ENCODE data around the gene MS4A18. TPM values are rescaled to one million over a fixed set of nuclear protein-coding genes. Genes with fewer than 3 reads are reported as not detected.

Gene MS4A18
- total and polyA plus RNA-seq, 2 experiments from 2014 or later, result not detected

GRCh38 chr11:60747359-60747873, 22.9 kb downstream of the MS4A18 start:
- in situ Hi-C loops (cut with MboI), result no loop called here
- no peak for DNase-seq
- no peaks in the 10 kb centered on the region for H3K9me2 ChIP-seq (ENCODE audit: insufficient read depth)
- H3K4me2 ChIP-seq (ENCODE audit: unreplicated experiment), result no peak overlapping the region
- H3K36me3 ChIP-seq (ENCODE audit: low read depth), result no peaks in the 10 kb centered on the region
- H3K4me3 ChIP-seq, result no peak overlapping the region
- H2AFZ ChIP-seq, result no peak overlapping the region
- H3F3A ChIP-seq (ENCODE audit: insufficient read depth), result no peaks in the 10 kb centered on the region
- WGBS, 2 experiments (ENCODE audit: low coverage in 1 of 2, low lambda C conversion rate in 2 of 2, missing lambda C conversion rate in 2 of 2), result 52% methylated on average over 14 of the region's 14 CpGs
- H3K9ac ChIP-seq, result no peak overlapping the region
- no peak overlapping the region for H3K27ac ChIP-seq
- peaks cover 4% of the 10 kb centered on the region; the same call in 1 of the 2 replicates for H3K27me3 ChIP-seq (replicated peaks; ENCODE audit: insufficient read depth)
- no peak for TF ChIP-seq EZH2phosphoT487 (IDR thresholded peaks at IDR 0.05; ENCODE audit: insufficient read depth, low read depth)
- no peak for TF ChIP-seq EZH2 (IDR thresholded peaks at IDR 0.05; ENCODE audit: insufficient read depth, poor library complexity, severe bottlenecking)
- H4K20me1 ChIP-seq (ENCODE audit: insufficient read depth), result no peaks in the 10 kb centered on the region
- H3K4me1 ChIP-seq (ENCODE audit: insufficient read depth), result no peaks in the 10 kb centered on the region
- no peaks in the 10 kb centered on the region for H3K9me3 ChIP-seq (ENCODE audit: low read depth)
- H3K79me2 ChIP-seq (ENCODE audit: insufficient read depth), result no peaks in the 10 kb centered on the region

- no peak for TF ChIP-seq EZH2 (IDR thresholded peaks at IDR 0.05; ENCODE audit: insufficient read depth, poor library complexity, severe bottlenecking)
- TF ChIP-seq EZH2phosphoT487 (IDR thresholded peaks at IDR 0.05; ENCODE audit: insufficient read depth, low read depth), result no peak
- Histone ChIP-seq H3K9me2 (ENCODE audit: insufficient read depth) (no peaks in the 10 kb centered on the region), H3K4me1 (ENCODE audit: insufficient read depth) (no peaks in the 10 kb centered on the region), H3K4me2 (ENCODE audit: unreplicated experiment) (no peak overlapping the region), H3K9ac (no peak overlapping the region), H2AFZ (no peak overlapping the region), H3K36me3 (ENCODE audit: low read depth) (no peaks in the 10 kb centered on the region), H3K9me3 (ENCODE audit: low read depth) (no peaks in the 10 kb centered on the region), H3K27ac (no peak overlapping the region), H4K20me1 (ENCODE audit: insufficient read depth) (no peaks in the 10 kb centered on the region), H3K79me2 (ENCODE audit: insufficient read depth) (no peaks in the 10 kb centered on the region), H3F3A (ENCODE audit: insufficient read depth) (no peaks in the 10 kb centered on the region), H3K27me3 (replicated peaks; ENCODE audit: insufficient read depth) (peaks cover 4% of the 10 kb centered on the region; the same call in 1 of the 2 replicates), H3K4me3 (no peak overlapping the region)
- no peak for DNase-seq
- WGBS, 2 experiments (ENCODE audit: low coverage in 1 of 2, low lambda C conversion rate in 2 of 2, missing lambda C conversion rate in 2 of 2), result 64 to 65% methylated on average over 17 of the region's 17 CpGs
- in situ Hi-C loops (cut with MboI), result no loop called here
These were observed 23.7 kb downstream of the MS4A18 start for GRCh38 chr11:60748225-60748624.

- H3K9ac ChIP-seq, result no peak overlapping the region
- in situ Hi-C loops (cut with MboI), result no loop called here
- H2AFZ ChIP-seq, result no peak overlapping the region
- no peaks in the 10 kb centered on the region for H3K9me2 ChIP-seq (ENCODE audit: insufficient read depth)
- H3K27ac ChIP-seq, result no peak overlapping the region
- 36 to 39% methylated on average over 8 of the region's 8 CpGs for WGBS, 2 experiments (ENCODE audit: low coverage in 1 of 2, low lambda C conversion rate in 2 of 2, missing lambda C conversion rate in 2 of 2)
- TF ChIP-seq EZH2phosphoT487 (IDR thresholded peaks at IDR 0.05; ENCODE audit: insufficient read depth, low read depth) (no peak), EZH2 (IDR thresholded peaks at IDR 0.05; ENCODE audit: insufficient read depth, poor library complexity, severe bottlenecking) (no peak)
- H4K20me1 ChIP-seq (ENCODE audit: insufficient read depth), result no peaks in the 10 kb centered on the region
- no peaks in the 10 kb centered on the region for H3K4me1 ChIP-seq (ENCODE audit: insufficient read depth)
- no peak overlapping the region for H3K4me2 ChIP-seq (ENCODE audit: unreplicated experiment)
- H3K4me3 ChIP-seq, result no peak overlapping the region
- H3K36me3 ChIP-seq (ENCODE audit: low read depth), result no peaks in the 10 kb centered on the region
- H3K27me3 ChIP-seq (replicated peaks; ENCODE audit: insufficient read depth), result peaks cover 4% of the 10 kb centered on the region
- no peaks in the 10 kb centered on the region for H3K9me3 ChIP-seq (ENCODE audit: low read depth)
- no peaks in the 10 kb centered on the region for H3K79me2 ChIP-seq (ENCODE audit: insufficient read depth)
- no peak for DNase-seq
- no peaks in the 10 kb centered on the region for H3F3A ChIP-seq (ENCODE audit: insufficient read depth)
These were observed 24.3 kb downstream of the MS4A18 start for GRCh38 chr11:60748821-60749220.

GRCh38 chr11:60750911-60751310, 26.4 kb downstream of the MS4A18 start:
- no peak for DNase-seq
- no peak overlapping the region for H3K27ac ChIP-seq
- no peaks in the 10 kb centered on the region for H3F3A ChIP-seq (ENCODE audit: insufficient read depth)
- H3K79me2 ChIP-seq (ENCODE audit: insufficient read depth), result no peaks in the 10 kb centered on the region
- in situ Hi-C loops (cut with MboI), result no loop called here
- no peak overlapping the region for H2AFZ ChIP-seq
- H3K27me3 ChIP-seq (replicated peaks; ENCODE audit: insufficient read depth), result peaks cover 6% of the 10 kb centered on the region
- no peak overlapping the region for H3K9ac ChIP-seq
- TF ChIP-seq EZH2 (IDR thresholded peaks at IDR 0.05; ENCODE audit: insufficient read depth, poor library complexity, severe bottlenecking), result no peak
- no peak for TF ChIP-seq EZH2phosphoT487 (IDR thresholded peaks at IDR 0.05; ENCODE audit: insufficient read depth, low read depth)
- no peak overlapping the region for H3K4me2 ChIP-seq (ENCODE audit: unreplicated experiment)
- no peaks in the 10 kb centered on the region for H3K4me1 ChIP-seq (ENCODE audit: insufficient read depth)
- WGBS, 2 experiments (ENCODE audit: low coverage in 1 of 2, low lambda C conversion rate in 2 of 2, missing lambda C conversion rate in 2 of 2), result 19 to 23% methylated on average over 3 of the region's 3 CpGs
- H3K9me3 ChIP-seq (ENCODE audit: low read depth), result no peaks in the 10 kb centered on the region
- no peak overlapping the region for H3K4me3 ChIP-seq
- no peaks in the 10 kb centered on the region for H3K36me3 ChIP-seq (ENCODE audit: low read depth)
- no peaks in the 10 kb centered on the region for H4K20me1 ChIP-seq (ENCODE audit: insufficient read depth)
- no peaks in the 10 kb centered on the region for H3K9me2 ChIP-seq (ENCODE audit: insufficient read depth)

- no peaks in the 10 kb centered on the region for H3F3A ChIP-seq (ENCODE audit: insufficient read depth)
- TF ChIP-seq EZH2phosphoT487 (IDR thresholded peaks at IDR 0.05; ENCODE audit: insufficient read depth, low read depth) (no peak), EZH2 (IDR thresholded peaks at IDR 0.05; ENCODE audit: insufficient read depth, poor library complexity, severe bottlenecking) (no peak)
- H3K9me3 ChIP-seq (ENCODE audit: low read depth), result no peaks in the 10 kb centered on the region
- H3K4me2 ChIP-seq (ENCODE audit: unreplicated experiment), result no peak overlapping the region
- 36 to 37% methylated on average over 4 of the region's 4 CpGs for WGBS, 2 experiments (ENCODE audit: low coverage in 1 of 2, low lambda C conversion rate in 2 of 2, missing lambda C conversion rate in 2 of 2)
- peaks cover 30% of the 10 kb centered on the region for H3K27me3 ChIP-seq (replicated peaks; ENCODE audit: insufficient read depth)
- H3K79me2 ChIP-seq (ENCODE audit: insufficient read depth), result no peaks in the 10 kb centered on the region
- H3K27ac ChIP-seq, result no peak overlapping the region
- no peaks in the 10 kb centered on the region for H4K20me1 ChIP-seq (ENCODE audit: insufficient read depth)
- in situ Hi-C loops (cut with MboI), result no loop called here
- H3K9me2 ChIP-seq (ENCODE audit: insufficient read depth), result no peaks in the 10 kb centered on the region
- no peak overlapping the region for H3K9ac ChIP-seq
- H2AFZ ChIP-seq, result no peak overlapping the region
- H3K36me3 ChIP-seq (ENCODE audit: low read depth), result no peaks in the 10 kb centered on the region
- no peak for DNase-seq
- no peaks in the 10 kb centered on the region for H3K4me1 ChIP-seq (ENCODE audit: insufficient read depth)
- H3K4me3 ChIP-seq, result no peak overlapping the region
These were observed 28.8 kb downstream of the MS4A18 start for GRCh38 chr11:60753309-60753708.
